Neural cell (in vitro differentiated cells): ENCODE results near the gene SRD5A2. TPM values are rescaled to one million over a fixed set of nuclear protein-coding genes. Genes with fewer than 3 reads are reported as not detected.

Experiments used
- H2AFZ ChIP-seq: fragments of 200-600, 300-800 bp; sonication (generic), shearing (Covaris generic); 2 replicates; pipeline ENCODE4 v1.6.0; 2014; ENCODE audit warnings: low read depth, mild to moderate bottlenecking, antibody characterized with exemption, low read length, moderate library complexity
- H3F3A ChIP-seq: fragments of 200-600 bp; shearing (Covaris generic); 2 replicates; pipeline ENCODE4 v1.6.1; 2016; ENCODE audit warnings: mild to moderate bottlenecking, moderate library complexity, mixed read lengths, antibody characterized with exemption, low read length; ENCODE audit not compliant: insufficient read depth, poor library complexity, severe bottlenecking
- H3K27ac ChIP-seq: fragments of 200-600, 300-800 bp; sonication (generic), shearing (Covaris generic); 2 replicates; pipeline ENCODE4 v1.5.1; 2014; ENCODE audit warnings: mild to moderate bottlenecking, low read length, moderate library complexity
- H3K27me3 ChIP-seq: fragments of 300-800, 200-600 bp; sonication (generic), shearing (Covaris generic); 2 replicates; pipeline ENCODE4 v1.6.0; 2014; ENCODE audit warnings: mild to moderate bottlenecking, low read depth, low read length, moderate library complexity; ENCODE audit not compliant: insufficient read depth
- H3K36me3 ChIP-seq: fragments of 300-800, 200-600 bp; sonication (generic), shearing (Covaris generic); 2 replicates; pipeline ENCODE4 v1.5.1; 2014; ENCODE audit warnings: mild to moderate bottlenecking, antibody characterized with exemption, low read length, moderate library complexity; ENCODE audit not compliant: insufficient read depth
- H3K4me2 ChIP-seq: fragments of 300-800, 200-600 bp; sonication (generic), shearing (Covaris generic); 2 replicates; pipeline ENCODE4 v1.6.0; 2014; ENCODE audit warnings: mild to moderate bottlenecking, low read length
- H3K4me3 ChIP-seq: fragments of 300-800, 200-600 bp; sonication (generic), shearing (Covaris generic); 2 replicates; pipeline ENCODE4 v1.5.1; 2014; ENCODE audit warnings: mild to moderate bottlenecking, low read length, moderate library complexity
- H3K79me2 ChIP-seq: fragments of 200-600 bp; shearing (Covaris generic); replicated peaks from 2 replicates; pipeline ENCODE4 v1.6.0; 2014; ENCODE audit warnings: mild to moderate bottlenecking, low read length, moderate library complexity; ENCODE audit not compliant: insufficient read depth
- H3K9ac ChIP-seq: fragments of 300-800, 200-600 bp; sonication (generic), shearing (Covaris generic); 2 replicates; pipeline ENCODE4 v1.6.1; 2016; ENCODE audit warnings: mild to moderate bottlenecking, low read length, mixed read lengths
- H3K9me2 ChIP-seq: fragments of 200-600 bp; shearing (Covaris generic); 2 replicates; pipeline ENCODE4 v1.6.1; 2016; ENCODE audit warnings: mild to moderate bottlenecking, low read length, mixed read lengths; ENCODE audit not compliant: insufficient read depth
- H3K9me3 ChIP-seq: fragments of 200-600, 300-800 bp; sonication (generic), shearing (Covaris generic); 2 replicates; pipeline ENCODE4 v1.6.1; 2016; ENCODE audit warnings: mild to moderate bottlenecking, mixed run types, low read length, moderate library complexity, mixed read lengths
- H4K20me1 ChIP-seq: fragments of 200-600 bp; shearing (Covaris generic); 2 replicates; pipeline ENCODE4 v1.6.1; 2016; ENCODE audit warnings: mild to moderate bottlenecking, mixed run types; ENCODE audit not compliant: insufficient read depth
- EP300 ChIP-seq: fragments of 450-650 bp; conservative IDR thresholded peaks from 2 replicates; pipeline ENCODE4 v1.6.1; 2014; ENCODE audit warnings: antibody characterized with exemption, mild to moderate bottlenecking, moderate library complexity; ENCODE audit not compliant: poor library complexity, severe bottlenecking
- EZH2 ChIP-seq: fragments of 200-600, 300-800 bp; shearing (Covaris generic), sonication (generic); IDR thresholded peaks from 2 replicates; pipeline ENCODE4 v1.6.1; 2014; ENCODE audit warnings: antibody characterized with exemption, low read length, borderline replicate concordance, mild to moderate bottlenecking; ENCODE audit not compliant: insufficient read depth, poor library complexity, severe bottlenecking
- MXI1 ChIP-seq: fragments of 450-650 bp; conservative IDR thresholded peaks from 2 replicates; pipeline ENCODE4 v1.6.1; 2014; ENCODE audit warnings: antibody characterized with exemption, mild to moderate bottlenecking; ENCODE audit not compliant: poor library complexity, severe bottlenecking
- POLR2AphosphoS5 ChIP-seq: IDR thresholded peaks from 2 replicates; pipeline ENCODE4 v1.6.1; 2012
- RAD21 ChIP-seq: fragments of 450-650 bp; conservative IDR thresholded peaks from 2 replicates; pipeline ENCODE4 v1.6.1; 2014; ENCODE audit warnings: antibody characterized with exemption, mild to moderate bottlenecking, moderate library complexity
- REST ChIP-seq: IDR thresholded peaks from 2 replicates; pipeline ENCODE4 v1.6.1; 2012; ENCODE audit warnings: borderline replicate concordance
- SMC3 ChIP-seq: fragments of 450-650 bp; conservative IDR thresholded peaks from 2 replicates; pipeline ENCODE4 v1.6.1; 2014; ENCODE audit warnings: antibody characterized with exemption, mild to moderate bottlenecking, moderate library complexity; ENCODE audit not compliant: poor library complexity
- TAF1 ChIP-seq: IDR thresholded peaks from 2 replicates; pipeline ENCODE4 v1.6.1; 2012; ENCODE audit warnings: low read depth
- polyA plus RNA-seq: library from polyadenylated mRNA; depleted of rRNA; stranded (reverse); fragments of >200 nt; gene quantifications from 2 replicates; pipeline ENCODE4 v1.2.3, GENCODE V29; 2014
- TF ChIP-seq, protein P1 (sequence below): fragments of 450-650 bp; IDR thresholded peaks from 2 replicates; pipeline ENCODE4 v1.5.1; 2014; ENCODE audit warnings: antibody characterized with exemption, mild to moderate bottlenecking, moderate library complexity; ENCODE audit not compliant: poor library complexity, severe bottlenecking

Gene SRD5A2
- polyA plus RNA-seq, 1 donor from 2014 or later = 0.11 TPM

GRCh38 chr2:31563273-31563839 is 17.4 kb downstream of the SRD5A2 start:
- Histone ChIP-seq H4K20me1 (no peaks in the 10 kb centered on the region), H3K36me3 (no peaks in the 10 kb centered on the region), H2AFZ (no peak overlapping the region), H3K9me2 (no peaks in the 10 kb centered on the region), H3K4me3 (no peak overlapping the region), H3K4me2 (no peak overlapping the region), H3K9ac (no peak overlapping the region), H3K27me3 (no peaks in the 10 kb centered on the region), H3K9me3 (no peaks in the 10 kb centered on the region), H3K79me2 (no peaks in the 10 kb centered on the region), H3K27ac (no peak overlapping the region), H3F3A (no peaks in the 10 kb centered on the region)
- no peak for TF ChIP-seq REST
- no peak for TF ChIP-seq MXI1
- no peak for TF ChIP-seq TAF1
- TF ChIP-seq, protein P1, sequence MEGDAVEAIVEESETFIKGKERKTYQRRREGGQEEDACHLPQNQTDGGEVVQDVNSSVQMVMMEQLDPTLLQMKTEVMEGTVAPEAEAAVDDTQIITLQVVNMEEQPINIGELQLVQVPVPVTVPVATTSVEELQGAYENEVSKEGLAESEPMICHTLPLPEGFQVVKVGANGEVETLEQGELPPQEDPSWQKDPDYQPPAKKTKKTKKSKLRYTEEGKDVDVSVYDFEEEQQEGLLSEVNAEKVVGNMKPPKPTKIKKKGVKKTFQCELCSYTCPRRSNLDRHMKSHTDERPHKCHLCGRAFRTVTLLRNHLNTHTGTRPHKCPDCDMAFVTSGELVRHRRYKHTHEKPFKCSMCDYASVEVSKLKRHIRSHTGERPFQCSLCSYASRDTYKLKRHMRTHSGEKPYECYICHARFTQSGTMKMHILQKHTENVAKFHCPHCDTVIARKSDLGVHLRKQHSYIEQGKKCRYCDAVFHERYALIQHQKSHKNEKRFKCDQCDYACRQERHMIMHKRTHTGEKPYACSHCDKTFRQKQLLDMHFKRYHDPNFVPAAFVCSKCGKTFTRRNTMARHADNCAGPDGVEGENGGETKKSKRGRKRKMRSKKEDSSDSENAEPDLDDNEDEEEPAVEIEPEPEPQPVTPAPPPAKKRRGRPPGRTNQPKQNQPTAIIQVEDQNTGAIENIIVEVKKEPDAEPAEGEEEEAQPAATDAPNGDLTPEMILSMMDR = no peak
- TF ChIP-seq EZH2 = no peak
- no peak for TF ChIP-seq RAD21
- no peak for TF ChIP-seq POLR2AphosphoS5
- no peak for TF ChIP-seq EP300
- TF ChIP-seq SMC3 = no peak

- Histone ChIP-seq H3K9me2 (no peaks in the 10 kb centered on the region), H3K36me3 (no peaks in the 10 kb centered on the region)
- no peak for TF ChIP-seq SMC3
- no peak for TF ChIP-seq POLR2AphosphoS5
- TF ChIP-seq EP300 = no peak
- TF ChIP-seq TAF1 = no peak
- TF ChIP-seq REST = no peak
- TF ChIP-seq RAD21 = no peak
- TF ChIP-seq EZH2 = no peak
Observed at GRCh38 chr2:31561823-31562222, 18.9 kb downstream of the SRD5A2 start.

More at GRCh38 chr2:31561823-31562222, 18.9 kb downstream of the SRD5A2 start:
- no peaks in the 10 kb centered on the region for H4K20me1 ChIP-seq
- no peaks in the 10 kb centered on the region for H3F3A ChIP-seq
- no peak overlapping the region for H3K27ac ChIP-seq
- H3K9ac ChIP-seq = no peak overlapping the region
- H3K4me3 ChIP-seq = no peak overlapping the region
- no peaks in the 10 kb centered on the region for H3K27me3 ChIP-seq
- H3K4me2 ChIP-seq = no peak overlapping the region
- no peak overlapping the region for H2AFZ ChIP-seq
- H3K9me3 ChIP-seq = no peaks in the 10 kb centered on the region
- no peaks in the 10 kb centered on the region for H3K79me2 ChIP-seq
